ENCODE results near the gene DLGAP4. TPM values are rescaled to one million over a fixed set of nuclear protein-coding genes. Genes with fewer than 3 reads are reported as not detected.

DLGAP4 gene
- polyA plus RNA-seq, 1 of the 3 experiments (the other 2 are of a cell fraction): 31.2 TPM

DNA sequence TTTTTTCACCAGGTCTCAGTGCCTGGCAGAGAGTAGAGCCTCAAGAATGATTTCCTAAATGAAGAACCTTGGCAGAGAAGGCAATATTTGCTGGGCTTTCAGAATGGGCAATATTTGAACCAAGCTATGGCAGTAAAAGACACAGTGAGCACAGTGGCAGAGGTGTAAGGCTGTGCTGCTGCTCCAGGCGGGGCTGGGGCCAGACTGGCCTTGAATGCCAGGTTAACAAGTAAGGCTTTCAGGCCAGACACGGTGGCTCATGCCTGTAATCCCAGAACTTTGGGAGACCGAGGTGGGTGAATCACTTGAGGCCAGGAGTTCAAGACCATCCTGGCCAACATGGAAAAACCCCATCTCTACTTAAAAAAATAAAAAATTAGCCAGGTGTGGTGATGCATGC lies 226.7 kb downstream of the DLGAP4 start:
- Histone ChIP-seq H3K27ac (ENCODE audit: low read depth in 2 of 2, low read length in 1 of 2) (no peak overlapping the region), H3K79me2 (ENCODE audit: insufficient read depth) (no peaks in the 10 kb centered on the region), H3K27me3 (ENCODE audit: insufficient read depth) (no peaks in the 10 kb centered on the region), H4K20me1 (ENCODE audit: insufficient read depth) (no peaks in the 10 kb centered on the region), H3K4me2 (no peak overlapping the region), H3K9ac (no peak overlapping the region), H3F3A (replicated peaks; ENCODE audit: insufficient read depth) (peaks cover 8% of the 10 kb centered on the region), H2AFZ (ENCODE audit: low read depth) (no peak overlapping the region), H3K9me2 (no peaks in the 10 kb centered on the region), H3K4me3 (ENCODE audit: low read depth in 2 of 2, low read length in 1 of 2) (no peak overlapping the region), H3K4me1 (ENCODE audit: control insufficient read depth in 1 of 2, insufficient read depth in 2 of 2, low read depth in 1 of 2, low read length in 1 of 2) (no peaks in the 10 kb centered on the region), H3K9me3 (no peaks in the 10 kb centered on the region), H3K36me3 (replicated peaks in 1 of 2; ENCODE audit: control insufficient read depth in 1 of 2, insufficient read depth in 2 of 2, low read length in 1 of 2) (peaks cover 0 to 10% of the 10 kb centered on the region in 2 experiments)
- POLR2A ChIA-PET: no interaction called here
- CTCF ChIA-PET: no interaction called here
- 79% methylated on average over 3 of the region's 3 CpGs for WGBS (ENCODE audit: low lambda C conversion rate)
- DNase-seq: no peak
- TF ChIP-seq SMC3 (IDR thresholded peaks at IDR 0.05; ENCODE audit: low read depth, low read length) (no peak), GABPA (IDR thresholded peaks at IDR 0.05; ENCODE audit: low read depth) (no peak), RFX5 (IDR thresholded peaks at IDR 0.05; ENCODE audit: low read length) (no peak), NFIC (IDR thresholded peaks at IDR 0.05; ENCODE audit: borderline replicate concordance) (no peak), EZH2phosphoT487 (IDR thresholded peaks at IDR 0.05; ENCODE audit: borderline replicate concordance, low read depth) (no peak), TEAD4 (IDR thresholded peaks at IDR 0.05; ENCODE audit: borderline replicate concordance, insufficient read depth) (no peak), GATA2 (CRISPR knock-in tag; IDR thresholded peaks at IDR 0.05) (no peak), MEF2A (IDR thresholded peaks at IDR 0.05; ENCODE audit: borderline replicate concordance, low read depth) (no peak), YY1 (IDR thresholded peaks at IDR 0.05; ENCODE audit: low read depth) (no peak), NRF1 (IDR thresholded peaks at IDR 0.05; ENCODE audit: low read depth, low read length) (no peak), RCOR1 (IDR thresholded peaks at IDR 0.05; ENCODE audit: low read length) (no peak), RXRA (IDR thresholded peaks at IDR 0.05; ENCODE audit: borderline replicate concordance, low read depth) (no peak), JUND (IDR thresholded peaks at IDR 0.05) (no peak), FOXJ3 (CRISPR knock-in tag; IDR thresholded peaks at IDR 0.05) (no peak)
- TF ChIP-seq, protein P1, sequence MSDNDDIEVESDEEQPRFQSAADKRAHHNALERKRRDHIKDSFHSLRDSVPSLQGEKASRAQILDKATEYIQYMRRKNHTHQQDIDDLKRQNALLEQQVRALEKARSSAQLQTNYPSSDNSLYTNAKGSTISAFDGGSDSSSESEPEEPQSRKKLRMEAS (IDR thresholded peaks at IDR 0.05; ENCODE audit: low read depth): no peak
- TF ChIP-seq, protein P2, sequence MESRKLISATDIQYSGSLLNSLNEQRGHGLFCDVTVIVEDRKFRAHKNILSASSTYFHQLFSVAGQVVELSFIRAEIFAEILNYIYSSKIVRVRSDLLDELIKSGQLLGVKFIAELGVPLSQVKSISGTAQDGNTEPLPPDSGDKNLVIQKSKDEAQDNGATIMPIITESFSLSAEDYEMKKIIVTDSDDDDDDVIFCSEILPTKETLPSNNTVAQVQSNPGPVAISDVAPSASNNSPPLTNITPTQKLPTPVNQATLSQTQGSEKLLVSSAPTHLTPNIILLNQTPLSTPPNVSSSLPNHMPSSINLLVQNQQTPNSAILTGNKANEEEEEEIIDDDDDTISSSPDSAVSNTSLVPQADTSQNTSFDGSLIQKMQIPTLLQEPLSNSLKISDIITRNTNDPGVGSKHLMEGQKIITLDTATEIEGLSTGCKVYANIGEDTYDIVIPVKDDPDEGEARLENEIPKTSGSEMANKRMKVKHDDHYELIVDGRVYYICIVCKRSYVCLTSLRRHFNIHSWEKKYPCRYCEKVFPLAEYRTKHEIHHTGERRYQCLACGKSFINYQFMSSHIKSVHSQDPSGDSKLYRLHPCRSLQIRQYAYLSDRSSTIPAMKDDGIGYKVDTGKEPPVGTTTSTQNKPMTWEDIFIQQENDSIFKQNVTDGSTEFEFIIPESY (IDR thresholded peaks at IDR 0.05; ENCODE audit: borderline replicate concordance, low read depth): no peak
- TF ChIP-seq, protein P3, sequence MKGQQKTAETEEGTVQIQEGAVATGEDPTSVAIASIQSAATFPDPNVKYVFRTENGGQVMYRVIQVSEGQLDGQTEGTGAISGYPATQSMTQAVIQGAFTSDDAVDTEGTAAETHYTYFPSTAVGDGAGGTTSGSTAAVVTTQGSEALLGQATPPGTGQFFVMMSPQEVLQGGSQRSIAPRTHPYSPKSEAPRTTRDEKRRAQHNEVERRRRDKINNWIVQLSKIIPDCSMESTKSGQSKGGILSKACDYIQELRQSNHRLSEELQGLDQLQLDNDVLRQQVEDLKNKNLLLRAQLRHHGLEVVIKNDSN (IDR thresholded peaks at IDR 0.05; ENCODE audit: borderline replicate concordance, low read depth): no peak
- TF ChIP-seq, protein P4, sequence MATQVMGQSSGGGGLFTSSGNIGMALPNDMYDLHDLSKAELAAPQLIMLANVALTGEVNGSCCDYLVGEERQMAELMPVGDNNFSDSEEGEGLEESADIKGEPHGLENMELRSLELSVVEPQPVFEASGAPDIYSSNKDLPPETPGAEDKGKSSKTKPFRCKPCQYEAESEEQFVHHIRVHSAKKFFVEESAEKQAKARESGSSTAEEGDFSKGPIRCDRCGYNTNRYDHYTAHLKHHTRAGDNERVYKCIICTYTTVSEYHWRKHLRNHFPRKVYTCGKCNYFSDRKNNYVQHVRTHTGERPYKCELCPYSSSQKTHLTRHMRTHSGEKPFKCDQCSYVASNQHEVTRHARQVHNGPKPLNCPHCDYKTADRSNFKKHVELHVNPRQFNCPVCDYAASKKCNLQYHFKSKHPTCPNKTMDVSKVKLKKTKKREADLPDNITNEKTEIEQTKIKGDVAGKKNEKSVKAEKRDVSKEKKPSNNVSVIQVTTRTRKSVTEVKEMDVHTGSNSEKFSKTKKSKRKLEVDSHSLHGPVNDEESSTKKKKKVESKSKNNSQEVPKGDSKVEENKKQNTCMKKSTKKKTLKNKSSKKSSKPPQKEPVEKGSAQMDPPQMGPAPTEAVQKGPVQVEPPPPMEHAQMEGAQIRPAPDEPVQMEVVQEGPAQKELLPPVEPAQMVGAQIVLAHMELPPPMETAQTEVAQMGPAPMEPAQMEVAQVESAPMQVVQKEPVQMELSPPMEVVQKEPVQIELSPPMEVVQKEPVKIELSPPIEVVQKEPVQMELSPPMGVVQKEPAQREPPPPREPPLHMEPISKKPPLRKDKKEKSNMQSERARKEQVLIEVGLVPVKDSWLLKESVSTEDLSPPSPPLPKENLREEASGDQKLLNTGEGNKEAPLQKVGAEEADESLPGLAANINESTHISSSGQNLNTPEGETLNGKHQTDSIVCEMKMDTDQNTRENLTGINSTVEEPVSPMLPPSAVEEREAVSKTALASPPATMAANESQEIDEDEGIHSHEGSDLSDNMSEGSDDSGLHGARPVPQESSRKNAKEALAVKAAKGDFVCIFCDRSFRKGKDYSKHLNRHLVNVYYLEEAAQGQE (IDR thresholded peaks at IDR 0.05; ENCODE audit: low read depth, low read length): no peak
- TF ChIP-seq, protein P5, sequence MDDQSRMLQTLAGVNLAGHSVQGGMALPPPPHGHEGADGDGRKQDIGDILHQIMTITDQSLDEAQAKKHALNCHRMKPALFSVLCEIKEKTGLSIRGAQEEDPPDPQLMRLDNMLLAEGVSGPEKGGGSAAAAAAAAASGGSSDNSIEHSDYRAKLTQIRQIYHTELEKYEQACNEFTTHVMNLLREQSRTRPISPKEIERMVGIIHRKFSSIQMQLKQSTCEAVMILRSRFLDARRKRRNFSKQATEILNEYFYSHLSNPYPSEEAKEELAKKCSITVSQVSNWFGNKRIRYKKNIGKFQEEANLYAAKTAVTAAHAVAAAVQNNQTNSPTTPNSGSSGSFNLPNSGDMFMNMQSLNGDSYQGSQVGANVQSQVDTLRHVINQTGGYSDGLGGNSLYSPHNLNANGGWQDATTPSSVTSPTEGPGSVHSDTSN (IDR thresholded peaks at IDR 0.05): no peak

Measured in SK-N-SH (cell line).